Activated gamma-delta T cell treated with Interleukin-2 at 50 U/mL for 16 hours (primary cell): ENCODE results near the gene CBFA2T2.
A peak's percentile ranks its signal among the peaks of the same experiment; 100 is the strongest.
"Not testable (repeated sequence)": the region's sequence is repeated elsewhere in the genome, so short reads cannot be mapped to it uniquely, and the experiment has no call there.

Source experiments
- DNase-seq: peaks from one replicate; pipeline ENCODE4 v3.0.0-alpha.2; 2020

The CBFA2T2 gene

GRCh38 chr20:33630507-33630906 lies 140.6 kb downstream of the CBFA2T2 start:
- DNase-seq: no peak

GRCh38 chr20:33631910-33632309 lies 142.0 kb downstream of the CBFA2T2 start:
- not testable (repeated sequence) for DNase-seq

GRCh38 chr20:33635341-33635740 lies 145.4 kb downstream of the CBFA2T2 start:
- DNase-seq: no peak

GRCh38 chr20:33636776-33637175 lies 146.9 kb downstream of the CBFA2T2 start:
- no peak for DNase-seq

- DNase-seq: no peak
Observed at GRCh38 chr20:33640287-33640686, 150.4 kb downstream of the CBFA2T2 start.

GRCh38 chr20:33644313-33645071 lies 154.6 kb downstream of the CBFA2T2 start:
- DNase-seq: no peak

- DNase-seq: no peak
Observed at GRCh38 chr20:33645072-33645358, 155.1 kb downstream of the CBFA2T2 start.

- DNase-seq: no peak
Observed at GRCh38 chr20:33645396-33645795, 155.5 kb downstream of the CBFA2T2 start.

- DNase-seq: no peak
Observed at GRCh38 chr20:33646191-33646590, 156.3 kb downstream of the CBFA2T2 start.

GRCh38 chr20:33646959-33647602 lies 157.2 kb downstream of the CBFA2T2 start:
- not testable (repeated sequence) for DNase-seq

GRCh38 chr20:33647603-33648395 lies 157.9 kb downstream of the CBFA2T2 start:
- DNase-seq: no peak

- DNase-seq: no peak
Observed at GRCh38 chr20:33648396-33649004, 158.6 kb downstream of the CBFA2T2 start.

- DNase-seq: no peak
Observed at GRCh38 chr20:33649201-33649681, 159.3 kb downstream of the CBFA2T2 start.

GRCh38 chr20:33650111-33650752 lies 160.3 kb downstream of the CBFA2T2 start:
- no peak for DNase-seq

- no peak for DNase-seq
Observed at GRCh38 chr20:33650753-33651561, 161.1 kb downstream of the CBFA2T2 start.

GRCh38 chr20:33651562-33652048 lies 161.7 kb downstream of the CBFA2T2 start:
- DNase-seq: no peak

- DNase-seq: peak; percentile 56
Observed at GRCh38 chr20:33653218-33653899, 163.5 kb downstream of the CBFA2T2 start.

GRCh38 chr20:33653900-33654596 lies 164.2 kb downstream of the CBFA2T2 start:
- DNase-seq: no peak

- DNase-seq: no peak
Observed at GRCh38 chr20:33654680-33655161, 164.8 kb downstream of the CBFA2T2 start.

GRCh38 chr20:33655164-33655563 lies 165.3 kb downstream of the CBFA2T2 start:
- no peak for DNase-seq
